ENCODE measurements around the gene TSEN15.

TSEN15 gene

GRCh38 chr1:184112176-184112948 is 60.8 kb downstream of the TSEN15 start:
- DNase-seq, result no peak

DNA sequence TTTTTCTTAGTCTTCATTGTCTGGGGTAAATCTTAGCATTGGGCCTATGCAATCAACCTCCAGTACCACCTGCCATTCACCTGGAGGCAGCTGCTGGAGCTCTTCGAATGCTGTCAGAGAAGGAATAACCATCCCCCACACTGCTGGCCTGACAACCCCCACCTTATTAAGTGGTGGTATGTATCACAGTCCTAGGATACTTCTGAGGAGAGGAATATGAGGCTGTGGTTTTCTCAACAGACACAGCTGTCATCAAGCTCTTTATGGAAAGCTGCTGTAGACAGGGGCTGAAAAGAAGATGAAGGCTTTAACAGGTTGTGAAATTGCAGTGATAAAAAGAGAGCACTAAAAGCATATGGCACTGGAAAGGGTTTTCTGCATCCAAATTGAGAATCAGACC is 61.7 kb downstream of the TSEN15 start:
- no peak for DNase-seq

GRCh38 chr1:184114818-184115398 is 63.4 kb downstream of the TSEN15 start:
- no peak for DNase-seq

- DNase-seq, result no peak
Observed at GRCh38 chr1:184116287-184116686, 64.8 kb downstream of the TSEN15 start.

DNA sequence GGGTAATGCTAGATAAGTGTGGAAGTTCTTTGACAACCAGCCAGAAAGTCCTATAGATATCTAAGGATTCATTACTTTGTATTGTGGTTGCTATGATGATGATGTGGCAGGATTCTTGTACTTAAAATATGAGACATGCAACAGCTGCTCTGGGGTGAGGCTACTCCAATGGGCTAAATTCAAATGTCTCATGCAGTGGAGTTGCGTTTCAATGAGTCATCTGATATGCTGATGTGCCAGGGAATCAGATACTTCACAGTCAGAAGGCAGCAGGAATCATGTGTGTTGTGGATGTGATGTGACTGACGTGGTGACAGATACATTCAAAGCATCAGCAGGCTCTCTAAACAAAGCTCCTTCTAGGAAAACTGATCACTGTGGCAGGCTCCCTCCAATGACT is 66.5 kb downstream of the TSEN15 start:
- no peak for DNase-seq

Data from activated CD4-positive, alpha-beta T cell treated with anti-CD3 and anti-CD28 coated beads, Interleukin-2, amount 50 U/mL, for 1 hour (primary cell).